Trophoblast cell (in vitro differentiated cells and primary cell): ENCODE data around the gene CKAP2L. TPM values are rescaled to one million over a fixed set of nuclear protein-coding genes. Genes with fewer than 3 reads are reported as not detected.

ENCODE experiments used
- DNase-seq, 2 donors: peaks; one replicate each; pipeline ENCODE4 v3.0.0-alpha.2; 2016
- H2AFZ ChIP-seq: 2 replicates; pipeline ENCODE4 v1.6.1; 2013; ENCODE audit warnings: low read length, moderate library complexity, mild to moderate bottlenecking; ENCODE audit not compliant: insufficient read depth, poor library complexity
- H2AK5ac ChIP-seq: 2 replicates; pipeline ENCODE4 v1.6.1; 2013; ENCODE audit warnings: mild to moderate bottlenecking, low read length
- H2BK120ac ChIP-seq: 2 replicates; pipeline ENCODE4 v1.6.1; 2013; ENCODE audit warnings: low read length, mild to moderate bottlenecking, moderate library complexity; ENCODE audit not compliant: insufficient read depth, poor library complexity
- H2BK12ac ChIP-seq: 2 replicates; pipeline ENCODE4 v1.6.1; 2013; ENCODE audit warnings: mild to moderate bottlenecking, low read length, moderate library complexity
- H2BK5ac ChIP-seq: 2 replicates; pipeline ENCODE4 v1.6.1; 2013; ENCODE audit warnings: low read length, low read depth, moderate library complexity, mild to moderate bottlenecking; ENCODE audit not compliant: poor library complexity
- H3K14ac ChIP-seq: 2 replicates; pipeline ENCODE4 v1.6.1; 2013; ENCODE audit warnings: mild to moderate bottlenecking, low read length
- H3K18ac ChIP-seq: 2 replicates; pipeline ENCODE4 v1.6.1; 2013; ENCODE audit warnings: mild to moderate bottlenecking, low read length
- H3K23ac ChIP-seq: 2 replicates; pipeline ENCODE4 v1.6.1; 2013; ENCODE audit warnings: low read length
- H3K27ac ChIP-seq: 2 replicates; pipeline ENCODE4 v1.5.1; 2013; ENCODE audit warnings: low read depth, mild to moderate bottlenecking, inconsistent platforms, low read length, moderate library complexity
- H3K27me3 ChIP-seq: 2 replicates; pipeline ENCODE4 v1.6.1; 2013; ENCODE audit warnings: inconsistent platforms, mild to moderate bottlenecking, low read length, moderate library complexity; ENCODE audit not compliant: insufficient read depth
- H3K36me3 ChIP-seq, 2 experiments: 1 replicate in 1 of 2; 2 replicates in 1 of 2; pipeline ENCODE4 v1.6.1; 2013; ENCODE audit warnings: low read length in 2 of 2, mild to moderate bottlenecking in 2 of 2, moderate library complexity in 1 of 2; ENCODE audit not compliant: insufficient read depth in 2 of 2, control insufficient read depth in 1 of 2
- H3K4ac ChIP-seq: 2 replicates; pipeline ENCODE4 v1.6.1; 2013; ENCODE audit warnings: low read depth, mild to moderate bottlenecking, low read length, moderate library complexity
- H3K4me1 ChIP-seq, 2 experiments: 1 replicate in 1 of 2; 2 replicates in 1 of 2; pipeline ENCODE4 v1.6.1; 2013; ENCODE audit warnings: low read length in 2 of 2, mild to moderate bottlenecking in 2 of 2, moderate library complexity in 1 of 2; ENCODE audit not compliant: insufficient read depth in 2 of 2, control insufficient read depth in 1 of 2
- H3K4me2 ChIP-seq: 2 replicates; pipeline ENCODE4 v1.6.1; 2013; ENCODE audit warnings: inconsistent platforms, mild to moderate bottlenecking, low read length, moderate library complexity
- H3K4me3 ChIP-seq: 2 replicates; pipeline ENCODE4 v1.5.1; 2013; ENCODE audit warnings: mild to moderate bottlenecking, low read depth, low read length, inconsistent platforms
- H3K79me1 ChIP-seq: one replicate; pipeline ENCODE4 v1.6.1; 2013; ENCODE audit warnings: low read length
- H3K79me2 ChIP-seq: 2 replicates; pipeline ENCODE4 v1.6.1; 2013; ENCODE audit warnings: low read length, mild to moderate bottlenecking; ENCODE audit not compliant: control insufficient read depth, insufficient read depth, poor library complexity
- H3K9ac ChIP-seq: 2 replicates; pipeline ENCODE4 v1.6.1; 2013; ENCODE audit warnings: mild to moderate bottlenecking, low read length
- H3K9me3 ChIP-seq: 2 replicates; pipeline ENCODE4 v1.6.1; 2013; ENCODE audit warnings: low read depth, mild to moderate bottlenecking, control low read depth, inconsistent platforms, low read length; ENCODE audit not compliant: insufficient read depth
- H4K12ac ChIP-seq: 2 replicates; pipeline ENCODE4 v1.6.1; 2013; ENCODE audit warnings: low read depth, mild to moderate bottlenecking, low read length, moderate library complexity
- H4K8ac ChIP-seq: 2 replicates; pipeline ENCODE4 v1.6.1; 2013; ENCODE audit warnings: low read depth, mild to moderate bottlenecking, low read length, moderate library complexity
- H4K91ac ChIP-seq: one replicate; pipeline ENCODE4 v1.6.1; 2013; ENCODE audit warnings: low read depth, mild to moderate bottlenecking, low read length, moderate library complexity
- WGBS: extraction: QIAGEN DNeasy Blood & Tissue Kit; methylation state at CpG from one replicate; pipeline ENCODE4 v1.1.7; 2013; ENCODE audit warnings: missing lambda C conversion rate; ENCODE audit not compliant: insufficient read length, insufficient coverage; ENCODE audit errors: extremely low coverage; 5-methylcytosine and 5-hydroxymethylcytosine counted together
- polyA plus RNA-seq: library from polyadenylated mRNA; stranded (reverse); fragments of 200-250 nt; gene quantifications from 2 replicates; pipeline ENCODE4 v1.2.3, GENCODE V29; 2013

Gene CKAP2L
- polyA plus RNA-seq: 8.8 and 9.8 TPM in 2 replicates

- peak; percentile 98 for DNase-seq
- no peak within 1 kb of the TSS for H4K12ac ChIP-seq
- WGBS: no CpG with 5 or more reads among the region's 79 CpGs
These were observed at the start of gene CKAP2L for GRCh38 chr2:112764071-112765044. Gene CKAP2L (minus strand): TSS chr2:112764609. CDS start chr2:112764598, 11 bp downstream.

GRCh38 chr2:112813280-112813966 is 49.0 kb upstream of the CKAP2L start:
- Histone ChIP-seq H3K23ac (no peak overlapping the region), H3K79me2 (no peaks in the 10 kb centered on the region), H4K91ac (peak overlapping the region; percentile 4), H3K18ac (no peak overlapping the region), H4K8ac (no peak overlapping the region), H3K9ac (no peak overlapping the region), H2BK12ac (peak overlapping the region; percentile 84), H3K4me2 (no peak overlapping the region), H3K79me1 (peaks cover 4% of the 10 kb centered on the region), H3K36me3 (no peaks in the 10 kb centered on the region), H3K27ac (no peak overlapping the region), H2AK5ac (no peak overlapping the region), H2AFZ (no peak overlapping the region), H3K4me1 (peaks cover 2 to 13% of the 10 kb centered on the region in 2 experiments), H2BK120ac (no peak overlapping the region), H3K4ac (no peak overlapping the region), H2BK5ac (no peak overlapping the region), H3K4me3 (no peak overlapping the region), H3K14ac (no peak overlapping the region), H4K12ac (no peak overlapping the region), H3K27me3 (no peaks in the 10 kb centered on the region), H3K9me3 (no peaks in the 10 kb centered on the region)
- no CpG with 5 or more reads among the region's 10 CpGs for WGBS
- peak in 1 of 2 donors; percentile 60 for DNase-seq

More at GRCh38 chr2:112764071-112765044, at the start of gene CKAP2L:
- H3K9me3 ChIP-seq: no peaks in the 10 kb centered on the region
- peak within 1 kb of the TSS; percentile 6 for H3K14ac ChIP-seq
- H3K79me1 ChIP-seq: no peaks in the 10 kb centered on the region
- no peaks in the 10 kb centered on the region for H3K27me3 ChIP-seq
- peak within 1 kb of the TSS; percentile 79 for H3K4me2 ChIP-seq
- peaks cover 0 to 7% of the 10 kb centered on the region in 2 experiments for H3K4me1 ChIP-seq
- H3K4me3 ChIP-seq: peak within 1 kb of the TSS; percentile 83
- H4K91ac ChIP-seq: peak within 1 kb of the TSS; percentile 15
- H2AFZ ChIP-seq: peak within 1 kb of the TSS; percentile 52
- H2BK120ac ChIP-seq: no peak within 1 kb of the TSS
- peak within 1 kb of the TSS; percentile 85 for H3K9ac ChIP-seq
- no peak within 1 kb of the TSS for H3K23ac ChIP-seq
- no peak within 1 kb of the TSS for H3K27ac ChIP-seq
- H3K79me2 ChIP-seq: no peaks in the 10 kb centered on the region
- no peak within 1 kb of the TSS for H2BK5ac ChIP-seq
- H2BK12ac ChIP-seq: no peak within 1 kb of the TSS
- peak within 1 kb of the TSS; percentile 66 for H4K8ac ChIP-seq
- no peak within 1 kb of the TSS for H3K4ac ChIP-seq
- no peak within 1 kb of the TSS for H2AK5ac ChIP-seq
- no peaks in the 10 kb centered on the region for H3K36me3 ChIP-seq
- no peak within 1 kb of the TSS for H3K18ac ChIP-seq

GRCh38 chr2:112812318-112813267 is 48.2 kb upstream of the CKAP2L start:
- H3K14ac ChIP-seq: no peak overlapping the region
- H3K4ac ChIP-seq: no peak overlapping the region
- peak overlapping the region; percentile 36 for H2BK12ac ChIP-seq
- no peaks in the 10 kb centered on the region for H3K27me3 ChIP-seq
- H3K4me3 ChIP-seq: no peak overlapping the region
- no peak overlapping the region for H4K12ac ChIP-seq
- no peak overlapping the region for H4K91ac ChIP-seq
- H2AFZ ChIP-seq: no peak overlapping the region
- H3K27ac ChIP-seq: no peak overlapping the region
- no peak overlapping the region for H3K4me2 ChIP-seq
- H3K9ac ChIP-seq: no peak overlapping the region
- H3K18ac ChIP-seq: no peak overlapping the region
- peak overlapping the region; percentile 7 for H4K8ac ChIP-seq
- peaks cover 4% of the 10 kb centered on the region for H3K79me1 ChIP-seq
- no peaks in the 10 kb centered on the region for H3K9me3 ChIP-seq
- H3K79me2 ChIP-seq: no peaks in the 10 kb centered on the region
- no peak overlapping the region for H3K23ac ChIP-seq
- peaks cover 2 to 13% of the 10 kb centered on the region in 2 experiments for H3K4me1 ChIP-seq
- H2BK120ac ChIP-seq: no peak overlapping the region
- WGBS: no CpG with 5 or more reads among the region's 14 CpGs
- H3K36me3 ChIP-seq: no peaks in the 10 kb centered on the region
- DNase-seq: peak in 1 of 2 donors; percentile 50
- no peak overlapping the region for H2AK5ac ChIP-seq
- no peak overlapping the region for H2BK5ac ChIP-seq
